T47D (cell line): ENCODE data around the gene STPG3.
A peak's percentile ranks its signal among the peaks of the same experiment; 100 is the strongest.

Experiments used
- DNase-seq, 2 experiments: peaks; one replicate each; pipeline versions ENCODE4 v3.0.0 to v3.0.0-alpha.2; 2011 to 2012; ENCODE audit warnings: low read depth in 1 of 2, low spot score in 1 of 2
- JUND ChIP-seq: IDR thresholded peaks from 2 replicates; pipeline ENCODE4 v1.6.1; 2012; ENCODE audit warnings: low read depth
- in situ Hi-C: cut with HindIII; loops from 2 replicates; pipeline ENCODE4 v1.10.0; 2016; ENCODE audit warnings: low sequenced_read_pairs, low pct_unique_long_range_greater_than_20kb

The STPG3 gene

GRCh38 chr9:137251194-137251461, at the start of gene STPG3:
Gene STPG3 (plus strand): TSS chr9:137251286. CDS start chr9:137251287, 1 bp downstream.
- DNase-seq, result no peak
- TF ChIP-seq JUND, result no peak
- in situ Hi-C loops, result no loop called here

GRCh38 chr9:137202966-137203365, 48.1 kb upstream of the STPG3 start:
- in situ Hi-C loops, result no loop called here
- no peak for TF ChIP-seq JUND
- no peak for DNase-seq

GRCh38 chr9:137204731-137205125, 46.4 kb upstream of the STPG3 start:
- DNase-seq, result no peak

GRCh38 chr9:137205126-137206069, 45.7 kb upstream of the STPG3 start, which contains the start of the genes NDOR1 and TMEM203:
Gene NDOR1 (plus strand): TSS chr9:137205700. CDS start chr9:137205778, 78 bp downstream.
Gene TMEM203 (minus strand): TSS chr9:137205648. CDS start chr9:137205414, 234 bp downstream.
- in situ Hi-C loops, result no loop called here
- peak; percentile 90 to 97 for DNase-seq
- no peak for TF ChIP-seq JUND

More at GRCh38 chr9:137204731-137205125, 46.4 kb upstream of the STPG3 start:
- in situ Hi-C loops, result no loop called here
- no peak for TF ChIP-seq JUND

GRCh38 chr9:137206602-137207001, 44.5 kb upstream of the STPG3 start:
- in situ Hi-C loops, result no loop called here
- TF ChIP-seq JUND, result no peak

GRCh38 chr9:137211532-137211931, 39.6 kb upstream of the STPG3 start:
- TF ChIP-seq JUND, result no peak

More at GRCh38 chr9:137206602-137207001, 44.5 kb upstream of the STPG3 start:
- DNase-seq, result no peak

GRCh38 chr9:137212520-137212919, 38.6 kb upstream of the STPG3 start:
- in situ Hi-C loops, result no loop called here
- no peak for TF ChIP-seq JUND
- DNase-seq, result no peak

More at GRCh38 chr9:137211532-137211931, 39.6 kb upstream of the STPG3 start:
- in situ Hi-C loops, result no loop called here
- no peak for DNase-seq

- no peak for TF ChIP-seq JUND
- no peak for DNase-seq
- in situ Hi-C loops, result no loop called here
These were observed 37.7 kb upstream of the STPG3 start for GRCh38 chr9:137213160-137214060.

- TF ChIP-seq JUND, result no peak
- in situ Hi-C loops, result no loop called here
These were observed 36.5 kb upstream of the STPG3 start for GRCh38 chr9:137214620-137215019.

GRCh38 chr9:137215196-137215986, 35.7 kb upstream of the STPG3 start:
- in situ Hi-C loops, result no loop called here
- TF ChIP-seq JUND, result no peak
- DNase-seq, result no peak

More at GRCh38 chr9:137214620-137215019, 36.5 kb upstream of the STPG3 start:
- no peak for DNase-seq

GRCh38 chr9:137216188-137216965, 34.7 kb upstream of the STPG3 start:
- in situ Hi-C loops, result no loop called here
- DNase-seq, result no peak
- no peak for TF ChIP-seq JUND
